ENCODE measurements around the gene CGB1. TPM values are rescaled to one million over a fixed set of nuclear protein-coding genes. Genes with fewer than 3 reads are reported as not detected.

Gene CGB1
- total and polyA plus RNA-seq, 9 of the 15 experiments (the other 6 are each of a cell fraction or from before 2014, with no cell fraction given), result not detected

- TF ChIP-seq NKRF (IDR thresholded peaks at IDR 0.05; ENCODE audit: borderline replicate concordance) (peak; percentile 15; the same call in 1 of the 2 replicates), NR2C2 (CRISPR knock-in tag; IDR thresholded peaks at IDR 0.05) (no peak), NR2C2 (tag; IDR thresholded peaks at IDR 0.05) (peak; percentile 86), NCOA1 (IDR thresholded peaks at IDR 0.05; ENCODE audit: low read depth) (no peak), BHLHE40 (IDR thresholded peaks at IDR 0.05; ENCODE audit: low read length) (peak; percentile 53), PRPF4 (IDR thresholded peaks at IDR 0.05; ENCODE audit: insufficient read depth, low read depth, low read length, poor library complexity, severe bottlenecking) (no peak), MLLT1 (IDR thresholded peaks at IDR 0.05) (0 out of 4 replicates have a peak, but pooled peaks of 1 of the 2 experiments have one; percentile 44), ZBTB2 (IDR thresholded peaks at IDR 0.05) (0 out of 2 replicates have a peak, but pooled peaks have one; percentile 38), PHF21A (IDR thresholded peaks at IDR 0.05; ENCODE audit: borderline replicate concordance, low read depth) (no peak), CC2D1A (IDR thresholded peaks at IDR 0.05) (no peak), SMARCA5 (IDR thresholded peaks at IDR 0.05) (peak; percentile 54; the same call in 1 of the 2 replicates), POLR2A (conservative IDR thresholded peaks at IDR 0.05) (peak; percentile 45; the same call in 1 of the 2 replicates), FOSL1 (tag; conservative IDR thresholded peaks at IDR 0.05) (peak; percentile 77), SUPT5H (IDR thresholded peaks at IDR 0.05) (0 out of 2 replicates have a peak, but pooled peaks have one; percentile 34), DPF2 (IDR thresholded peaks at IDR 0.05) (peak; percentile 48; the same call in 1 of the 2 replicates), NCOA6 (IDR thresholded peaks at IDR 0.05) (no peak), NCOA4 (IDR thresholded peaks at IDR 0.05; ENCODE audit: partially characterized antibody) (peak; percentile 34), E2F6 (IDR thresholded peaks at IDR 0.05; ENCODE audit: borderline replicate concordance in 1 of 2, extremely low read depth in 1 of 2, insufficient read depth in 1 of 2, insufficient read length in 1 of 2, low read depth in 1 of 2, low read length in 1 of 2, poor library complexity in 1 of 2, severe bottlenecking in 1 of 2) (peak in 1 of 2 experiments; percentile 28), ATF3 (IDR thresholded peaks at IDR 0.05) (peak; percentile 84), ATF3 (CRISPR knock-in tag; conservative IDR thresholded peaks at IDR 0.05) (no peak), NFIC (IDR thresholded peaks at IDR 0.05) (peak; percentile 15; the same call in 1 of the 2 replicates)
Observed at GRCh38 chr19:49020931-49021895, 15.5 kb downstream of the CGB1 start (continued).

Data from K562 (cell line).